NCI-H446 treated with DMSO at 0.1 percent for 48 hours (cell line): Measurements from ENCODE around the gene FARSA.
"Not testable (repeated sequence)": the region's sequence is repeated elsewhere in the genome, so short reads cannot be mapped to it uniquely, and the experiment has no call there.

Source experiments
- DNase-seq: peaks from one replicate; lab custom pipeline; 2025; lab: John Stamatoyannopoulos, UW

FARSA gene

DNA sequence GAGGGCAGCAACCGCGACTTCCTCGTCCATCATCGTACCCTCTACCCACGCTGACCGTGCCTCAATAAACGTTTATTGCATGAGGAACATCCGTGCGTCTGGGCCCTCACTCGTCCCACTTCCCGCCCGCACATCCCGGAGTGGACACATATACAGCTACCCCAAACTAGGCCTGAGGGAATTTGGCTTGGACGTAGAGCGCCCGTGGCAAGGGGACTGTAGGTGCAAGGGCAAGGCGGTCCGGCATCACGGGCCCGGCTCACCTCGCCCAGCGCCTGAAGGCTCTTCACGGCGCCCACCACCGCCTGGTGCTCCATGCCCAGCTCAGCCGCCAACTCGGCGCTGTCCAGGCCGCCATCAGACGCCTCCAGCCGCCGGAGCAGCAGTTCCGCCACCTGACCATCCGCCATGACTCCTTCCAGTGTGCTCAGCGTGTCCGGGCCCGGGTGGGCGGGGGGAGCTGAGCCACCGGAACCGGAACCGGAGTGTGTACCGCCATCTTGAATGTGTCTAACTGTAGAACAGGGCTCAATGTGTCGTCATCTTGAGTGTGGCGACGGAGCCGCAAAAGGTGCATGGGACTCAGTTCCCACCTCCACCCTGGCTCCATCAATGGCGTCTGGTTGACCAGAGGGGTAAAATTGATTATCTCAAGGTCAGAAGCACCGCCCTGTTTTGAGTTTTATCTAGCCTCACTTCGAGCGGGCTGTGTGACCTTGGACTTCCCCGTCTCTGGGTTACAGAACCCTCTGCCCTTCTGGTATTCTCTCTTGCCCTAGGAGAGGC, at the start of gene FARSA:
TSS of gene FARSA (minus strand) at position 425 of the 786 bp plus-strand sequence. CDS start at position 410, 15 bp downstream.
- peak; percentile 77 for DNase-seq

- DNase-seq = no peak
Measured at GRCh38 chr19:12983091-12983490, 49.6 kb upstream of the FARSA start.

- DNase-seq = no peak
Measured at GRCh38 chr19:12982648-12983047, 49.1 kb upstream of the FARSA start.

- DNase-seq = no peak
Measured at GRCh38 chr19:12979974-12980373, 46.5 kb upstream of the FARSA start.

GRCh38 chr19:12976109-12976508, 42.6 kb upstream of the FARSA start:
- not testable (repeated sequence) for DNase-seq

DNA sequence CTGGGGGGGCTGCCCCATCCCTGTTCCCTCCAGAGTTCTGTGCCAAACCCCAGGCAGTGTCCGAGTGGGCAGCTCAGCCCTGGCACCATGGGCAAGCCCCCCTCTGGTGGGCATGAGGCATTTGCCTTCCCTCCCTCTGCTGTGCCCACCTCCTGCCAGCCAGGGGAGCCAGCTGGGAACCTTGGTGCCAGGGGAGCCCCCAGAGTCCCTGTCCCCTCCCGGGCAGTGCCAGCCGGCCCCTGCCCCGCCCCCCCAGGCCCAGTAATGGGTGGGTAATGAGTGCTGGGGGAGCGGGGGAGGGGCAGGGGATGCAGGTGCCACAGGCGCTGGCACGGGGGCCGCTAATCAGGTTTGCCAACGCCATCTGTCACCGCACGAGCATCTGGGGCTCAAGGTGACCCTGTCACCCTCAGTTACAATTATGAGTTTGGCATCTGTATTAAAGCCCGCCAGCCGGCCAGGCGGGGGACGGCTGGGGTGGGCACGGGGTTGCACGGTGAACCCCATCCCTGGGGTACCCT, 41.8 kb upstream of the FARSA start:
- DNase-seq = no peak

- DNase-seq = peak; percentile 73
Measured at GRCh38 chr19:12974301-12975220, 41.0 kb upstream of the FARSA start.

DNA sequence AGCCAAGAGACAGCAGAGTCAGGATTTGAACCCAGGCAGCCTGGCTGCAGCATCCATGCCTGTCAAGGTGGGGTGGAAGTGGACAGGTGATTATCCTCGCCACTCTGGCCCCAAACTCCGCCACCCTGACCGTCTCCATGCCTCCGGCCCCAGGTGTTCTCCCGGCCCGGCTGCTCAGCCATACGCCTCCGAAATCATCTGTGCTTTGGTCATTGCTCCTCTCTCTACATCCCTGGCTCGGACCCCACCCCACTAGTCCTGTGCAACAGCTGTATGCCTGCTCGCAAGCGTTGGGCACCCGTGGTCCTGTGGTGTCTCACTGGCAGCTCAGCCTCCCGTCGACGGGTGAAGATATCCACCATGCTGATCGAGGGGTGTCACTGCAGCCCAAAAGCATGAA, 39.7 kb upstream of the FARSA start:
- DNase-seq = no peak

- DNase-seq = no peak
Measured at GRCh38 chr19:12970070-12970820, 36.7 kb upstream of the FARSA start.

DNA sequence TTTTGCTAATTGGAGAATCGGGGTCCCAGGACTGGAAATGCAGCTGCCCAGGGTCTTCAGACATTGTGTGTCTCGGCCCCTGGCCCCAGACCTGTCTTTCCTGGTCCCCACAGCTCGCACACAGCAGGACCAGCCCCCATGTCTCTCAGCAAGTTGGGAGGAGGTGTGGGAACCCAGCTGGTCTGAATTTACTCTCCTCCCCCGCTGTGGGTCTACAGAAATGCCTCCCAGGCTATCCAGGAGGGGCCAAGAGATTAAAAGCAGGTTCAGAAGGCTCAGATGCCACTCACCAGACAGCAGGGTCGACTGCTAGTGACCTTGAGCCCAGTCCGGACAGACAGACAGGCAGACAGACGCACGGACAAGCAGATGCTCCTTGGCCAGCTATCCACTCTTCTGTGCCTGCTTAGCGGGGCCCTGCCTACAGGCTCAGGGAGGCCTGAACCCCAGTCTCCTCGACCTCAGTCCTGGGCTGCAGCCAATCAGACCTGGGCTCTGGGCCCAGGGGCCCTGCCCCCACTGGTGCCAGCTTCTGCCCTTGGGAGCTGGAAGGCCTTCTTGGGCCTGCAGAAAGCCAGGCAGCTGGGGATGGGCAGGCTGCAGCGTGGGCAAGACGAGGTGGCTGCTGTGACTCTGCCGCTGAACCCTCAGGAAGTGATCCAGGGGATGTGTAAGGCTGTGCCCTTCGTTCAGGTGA, 35.9 kb upstream of the FARSA start, which contains the start of gene DAND5:
TSS of gene DAND5 (plus strand) at position 285 of the 697 bp plus-strand sequence. CDS start at position 370, 85 bp downstream.
- DNase-seq = peak; percentile 79

DNA sequence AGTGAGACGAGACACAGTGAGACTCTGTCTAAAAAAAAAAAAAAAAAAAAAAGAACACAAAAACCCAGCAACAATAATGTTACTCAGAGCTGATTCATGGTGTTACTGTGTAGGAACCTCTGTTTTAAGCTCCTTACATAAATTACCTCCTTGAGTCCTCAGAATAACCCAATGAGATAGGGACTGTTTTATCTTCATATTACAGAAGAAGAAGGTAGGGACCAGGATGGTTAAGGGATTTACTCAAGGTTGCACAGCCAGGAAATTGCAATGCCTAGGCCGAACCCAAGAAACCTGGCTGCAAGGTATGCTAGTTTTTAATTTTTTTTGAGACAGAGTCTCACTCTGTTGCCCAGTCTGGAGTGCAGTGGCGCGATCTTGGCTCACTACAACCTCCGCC, 34.4 kb upstream of the FARSA start:
- DNase-seq = no peak

- no peak for DNase-seq
Measured at GRCh38 chr19:12965812-12966135, 32.3 kb upstream of the FARSA start.

- DNase-seq = peak; percentile 51
Measured at GRCh38 chr19:12965017-12965811, 31.7 kb upstream of the FARSA start.

GRCh38 chr19:12959481-12959880, 26.0 kb upstream of the FARSA start:
- no peak for DNase-seq

- not testable (repeated sequence) for DNase-seq
Measured at GRCh38 chr19:12957389-12957952, 24.0 kb upstream of the FARSA start.

GRCh38 chr19:12956446-12957388, 23.2 kb upstream of the FARSA start, which contains the start of gene GADD45GIP1:
TSS of gene GADD45GIP1 (minus strand) at chr19:12957223. CDS start at chr19:12957212, 11 bp downstream.
- DNase-seq = peak; percentile 36

DNA sequence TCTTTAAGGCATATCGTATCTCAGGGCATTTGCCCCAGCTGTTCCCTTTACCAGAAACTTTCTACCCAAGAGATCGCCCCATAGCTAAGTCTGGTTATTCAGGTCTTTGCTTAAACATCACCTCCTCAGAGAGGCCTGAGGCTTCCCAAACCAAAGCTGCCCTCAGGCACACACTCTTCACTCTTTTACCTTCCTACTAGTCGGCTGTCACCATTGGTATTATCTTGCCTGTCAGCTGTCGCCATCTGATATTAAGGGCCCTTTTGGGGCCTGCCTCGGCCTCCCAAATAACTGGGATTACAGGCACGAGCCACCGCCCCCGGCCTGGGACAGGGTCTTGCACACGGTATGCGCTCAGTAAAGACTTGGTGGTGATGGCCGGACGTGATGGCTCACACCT, 22.5 kb upstream of the FARSA start:
- no peak for DNase-seq

GRCh38 chr19:12955575-12955974, 22.1 kb upstream of the FARSA start:
- DNase-seq = not testable (repeated sequence)

DNA sequence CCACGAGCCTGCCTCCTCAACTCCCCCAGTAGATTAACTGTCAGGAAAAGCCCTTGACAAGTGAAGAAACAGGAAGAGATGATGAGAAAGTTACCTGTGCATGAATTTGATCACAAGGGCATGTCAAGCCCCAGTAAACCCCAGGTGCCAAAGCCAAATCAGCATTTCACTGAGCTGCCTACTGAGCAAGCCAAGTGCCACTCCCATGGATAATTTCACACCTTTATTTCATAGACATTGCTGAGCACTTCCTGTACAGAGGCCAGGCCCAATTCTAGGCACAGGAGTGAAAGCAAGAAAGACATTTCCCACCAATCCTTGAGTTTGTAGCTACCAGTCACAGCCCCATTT, 21.1 kb upstream of the FARSA start:
- no peak for DNase-seq
